GM21529 (cell line): ENCODE data around the gene ATP6AP2.

Source experiments
- ATAC-seq: cut with Tn5 transposase; IDR thresholded peaks from one replicate; pipeline ENCODE4 v1.9.1; 2021; ENCODE audit not compliant: unreplicated experiment

The ATP6AP2 gene

GRCh38 chrX:40580537-40581335, at the start of gene ATP6AP2:
ATP6AP2 (plus strand) TSS chrX:40580970; CDS start chrX:40581066, 96 bp downstream.
- peak; percentile 97 for ATAC-seq

GRCh38 chrX:40531056-40531826, 49.5 kb upstream of the ATP6AP2 start:
- ATAC-seq = no peak

GRCh38 chrX:40537310-40537709, 43.5 kb upstream of the ATP6AP2 start:
- no peak for ATAC-seq

- ATAC-seq = no peak
Observed at GRCh38 chrX:40538406-40538805, 42.4 kb upstream of the ATP6AP2 start.

GRCh38 chrX:40539214-40540142, 41.3 kb upstream of the ATP6AP2 start:
- ATAC-seq = peak; percentile 81

- no peak for ATAC-seq
Observed at GRCh38 chrX:40542208-40542607, 38.6 kb upstream of the ATP6AP2 start.

GRCh38 chrX:40542972-40543371, 37.8 kb upstream of the ATP6AP2 start:
- no peak for ATAC-seq

GRCh38 chrX:40543661-40544328, 37.0 kb upstream of the ATP6AP2 start:
- ATAC-seq = no peak

GRCh38 chrX:40544343-40545266, 36.2 kb upstream of the ATP6AP2 start:
- ATAC-seq = no peak

GRCh38 chrX:40546870-40547269, 33.9 kb upstream of the ATP6AP2 start:
- no peak for ATAC-seq

- no peak for ATAC-seq
Observed at GRCh38 chrX:40550066-40550465, 30.7 kb upstream of the ATP6AP2 start.

- no peak for ATAC-seq
Observed at GRCh38 chrX:40552768-40553167, 28.0 kb upstream of the ATP6AP2 start.

GRCh38 chrX:40558590-40558989, 22.2 kb upstream of the ATP6AP2 start:
- ATAC-seq = no peak

- ATAC-seq = no peak
Observed at GRCh38 chrX:40563784-40564183, 17.0 kb upstream of the ATP6AP2 start.

GRCh38 chrX:40564447-40564846, 16.3 kb upstream of the ATP6AP2 start:
- no peak for ATAC-seq

- peak; percentile 68 for ATAC-seq
Observed at GRCh38 chrX:40570346-40571093, 10.2 kb upstream of the ATP6AP2 start.

- peak; percentile 2 for ATAC-seq
Observed at GRCh38 chrX:40571164-40571563, 9.6 kb upstream of the ATP6AP2 start.

GRCh38 chrX:40571600-40571999, 9.2 kb upstream of the ATP6AP2 start:
- ATAC-seq = no peak

- no peak for ATAC-seq
Observed at GRCh38 chrX:40573763-40574162, 7.0 kb upstream of the ATP6AP2 start.
